Measurements from ENCODE around the gene EIF3D.

The EIF3D gene

GRCh38 chr22:36467946-36468345 lies 61.0 kb downstream of the EIF3D start:
- Histone ChIP-seq H3K27ac (no peak overlapping the region), H3K9me3 (ENCODE audit: severe bottlenecking) (no peaks in the 10 kb centered on the region), H3K27me3 (ENCODE audit: insufficient read depth, low read depth, severe bottlenecking) (no peaks in the 10 kb centered on the region), H3K36me3 (peaks cover 3% of the 10 kb centered on the region), H3K4me3 (ENCODE audit: low read depth, low read length) (no peak overlapping the region)
- TF ChIP-seq CTCF (IDR thresholded peaks at IDR 0.05; ENCODE audit: low read depth, low read length) = no peak
- no peak for DNase-seq

- Histone ChIP-seq H3K27me3 (ENCODE audit: insufficient read depth, low read depth, severe bottlenecking) (no peaks in the 10 kb centered on the region), H3K27ac (no peak overlapping the region), H3K36me3 (peaks cover 3% of the 10 kb centered on the region), H3K4me3 (ENCODE audit: low read depth, low read length) (no peak overlapping the region), H3K9me3 (ENCODE audit: severe bottlenecking) (no peaks in the 10 kb centered on the region)
- DNase-seq = no peak
- TF ChIP-seq CTCF (IDR thresholded peaks at IDR 0.05; ENCODE audit: low read depth, low read length) = no peak
Measured at GRCh38 chr22:36467042-36467810, 61.7 kb downstream of the EIF3D start.

GRCh38 chr22:36466258-36466657 lies 62.7 kb downstream of the EIF3D start:
- Histone ChIP-seq H3K27me3 (ENCODE audit: insufficient read depth, low read depth, severe bottlenecking) (no peaks in the 10 kb centered on the region), H3K4me3 (ENCODE audit: low read depth, low read length) (no peak overlapping the region), H3K27ac (no peak overlapping the region), H3K36me3 (peaks cover 3% of the 10 kb centered on the region), H3K9me3 (ENCODE audit: severe bottlenecking) (no peaks in the 10 kb centered on the region)
- TF ChIP-seq CTCF (IDR thresholded peaks at IDR 0.05; ENCODE audit: low read depth, low read length) = no peak
- DNase-seq = no peak

GRCh38 chr22:36465232-36466021 lies 63.5 kb downstream of the EIF3D start:
- H3K27ac ChIP-seq = no peak overlapping the region
- no peaks in the 10 kb centered on the region for H3K36me3 ChIP-seq
- H3K27me3 ChIP-seq (ENCODE audit: insufficient read depth, low read depth, severe bottlenecking) = no peaks in the 10 kb centered on the region
- H3K4me3 ChIP-seq (ENCODE audit: low read depth, low read length) = no peak overlapping the region
- no peak for TF ChIP-seq CTCF (IDR thresholded peaks at IDR 0.05; ENCODE audit: low read depth, low read length)
- no peak for DNase-seq
- no peaks in the 10 kb centered on the region for H3K9me3 ChIP-seq (ENCODE audit: severe bottlenecking)

GRCh38 chr22:36464715-36465231 lies 64.2 kb downstream of the EIF3D start:
- TF ChIP-seq CTCF (IDR thresholded peaks at IDR 0.05; ENCODE audit: low read depth, low read length) = no peak
- Histone ChIP-seq H3K27ac (no peak overlapping the region), H3K36me3 (no peaks in the 10 kb centered on the region), H3K9me3 (ENCODE audit: severe bottlenecking) (no peaks in the 10 kb centered on the region), H3K27me3 (ENCODE audit: insufficient read depth, low read depth, severe bottlenecking) (no peaks in the 10 kb centered on the region), H3K4me3 (ENCODE audit: low read depth, low read length) (no peak overlapping the region)
- DNase-seq = no peak

All from WERI-Rb-1 (cell line).